B cell (primary cell): ENCODE data around the gene MAP3K5. TPM values are rescaled to one million over a fixed set of nuclear protein-coding genes. Genes with fewer than 3 reads are reported as not detected.

ENCODE experiments used
- ATAC-seq: fragments of 200-7000 bp; cut with Tn5 transposase; one replicate; pipeline ENCODE4 v1.10.0; 2021; ENCODE audit warnings: low read depth, mild to moderate bottlenecking, moderate number of reproducible peaks, moderate library complexity
- CTCF ChIA-PET: fragments of 350-600 bp; sonication (Branson Sonifier 250); formaldehyde crosslinking; loops from one replicate; lab custom pipeline; 2021; ENCODE audit warnings: antibody characterized with exemption, inconsistent platforms; lab: Charles Lee
- POLR2A ChIA-PET: fragments of 350-600 bp; sonication (Branson Sonifier 250); formaldehyde crosslinking; loops from one replicate; lab custom pipeline; 2021; ENCODE audit warnings: antibody characterized with exemption; lab: Charles Lee
- DNase-seq: peaks from one replicate; pipeline ENCODE4 v3.0.0; 2013
- H2AFZ ChIP-seq: 2 replicates; pipeline ENCODE4 v1.6.1; 2012; ENCODE audit warnings: mild to moderate bottlenecking, low read depth, low read length; ENCODE audit not compliant: insufficient read depth, poor library complexity, severe bottlenecking
- H3K27ac ChIP-seq, 2 donors: 1 replicate in 1 of 2; 2 replicates in 1 of 2; pipeline ENCODE4 v1.5.1; 2012 to 2013; ENCODE audit warnings: low read length in 2 of 2, mild to moderate bottlenecking in 2 of 2, moderate library complexity in 1 of 2
- H3K27me3 ChIP-seq, 4 experiments: fragments of 200-600 bp in 1 of 4; sonication (generic) in 1 of 4; replicated peaks in 1 of 4; 1 replicate in 2 of 4; 2 replicates in 2 of 4; pipeline versions ENCODE4 v1.6.1 to v1.7.0; 2013 to 2016; ENCODE audit warnings: low read length in 3 of 4, mild to moderate bottlenecking in 2 of 4, mixed read lengths in 1 of 4, moderate library complexity in 1 of 4; ENCODE audit not compliant: insufficient read depth in 4 of 4, control insufficient read depth in 3 of 4; ENCODE audit errors: control extremely low read depth in 1 of 4
- H3K36me3 ChIP-seq, 2 experiments: replicated peaks in 1 of 2; 1 replicate in 1 of 2; 2 replicates in 1 of 2; pipeline versions ENCODE4 v1.6.1 to v1.7.1; 2013; ENCODE audit warnings: low read length in 1 of 2; ENCODE audit not compliant: insufficient read depth in 2 of 2, control insufficient read depth in 1 of 2; ENCODE audit errors: control extremely low read depth in 1 of 2, extremely low read depth in 1 of 2
- H3K4me1 ChIP-seq, 2 donors: fragments of 200-600 bp in 1 of 2; sonication (generic) in 1 of 2; 1 replicate in 1 of 2; 2 replicates in 1 of 2; pipeline versions ENCODE4 v1.5.1 to v1.6.1; 2013 to 2017; ENCODE audit warnings: low read length in 2 of 2; ENCODE audit not compliant: control insufficient read depth in 2 of 2, insufficient read depth in 2 of 2
- H3K4me2 ChIP-seq: replicated peaks from 2 replicates; pipeline ENCODE3; 2012; ENCODE audit warnings: mild to moderate bottlenecking, low read depth, low read length; ENCODE audit not compliant: poor library complexity, severe bottlenecking
- H3K4me3 ChIP-seq, 5 experiments: fragments of 200-600 bp in 1 of 5; sonication (generic) in 1 of 5; 1 replicate in 3 of 5; 2 replicates in 2 of 5; pipeline versions ENCODE4 v1.5.1 to v1.7.0; 2011 to 2016; ENCODE audit warnings: low read length in 4 of 5, mild to moderate bottlenecking in 4 of 5, low read depth in 2 of 5, control low read depth in 1 of 5, moderate library complexity in 1 of 5; ENCODE audit not compliant: insufficient read depth in 1 of 5; ENCODE audit errors: control extremely low read depth in 1 of 5, extremely low read depth in 1 of 5
- H3K79me2 ChIP-seq: fragments of 200-600 bp; sonication (generic); one replicate; pipeline ENCODE4 v1.6.0; 2016; ENCODE audit warnings: low read length; ENCODE audit not compliant: control insufficient read depth, insufficient read depth
- H3K9ac ChIP-seq: fragments of 200-600 bp; sonication (generic); 2 replicates; pipeline ENCODE4 v1.6.1; 2017; ENCODE audit warnings: mild to moderate bottlenecking, low read length, moderate library complexity
- H3K9me3 ChIP-seq, 3 donors: one replicate each; pipeline versions ENCODE4 v1.6.1 to v1.7.1; 2013; ENCODE audit warnings: low read length in 2 of 3; ENCODE audit not compliant: control insufficient read depth in 2 of 3, insufficient read depth in 1 of 3; ENCODE audit errors: control extremely low read depth in 1 of 3
- H4K20me1 ChIP-seq: 2 replicates; pipeline ENCODE4 v1.6.0; 2012; ENCODE audit warnings: mild to moderate bottlenecking, low read length; ENCODE audit not compliant: insufficient read depth, control insufficient read depth, poor library complexity, severe bottlenecking
- H3K27ac Mint-ChIP-seq: one replicate; pipeline ENCODE4 v1.8.0; 2021; ENCODE audit warnings: mixed read lengths
- H3K27me3 Mint-ChIP-seq: one replicate; pipeline ENCODE4 v1.8.0; 2021; ENCODE audit warnings: mixed read lengths
- H3K4me1 Mint-ChIP-seq: one replicate; pipeline ENCODE4 v1.8.0; 2021; ENCODE audit warnings: mixed read lengths
- H3K4me3 Mint-ChIP-seq: one replicate; pipeline ENCODE4 v1.8.0; 2021; ENCODE audit warnings: mixed read lengths
- H3K9me3 Mint-ChIP-seq: one replicate; pipeline ENCODE4 v1.8.0; 2022; ENCODE audit warnings: mixed read lengths; ENCODE audit not compliant: insufficient read depth
- EZH2 ChIP-seq: IDR thresholded peaks from 2 replicates; pipeline ENCODE4 v1.6.1; 2012; ENCODE audit warnings: borderline replicate concordance, low read depth, mild to moderate bottlenecking, moderate library complexity, low read length; ENCODE audit not compliant: insufficient read depth, poor library complexity, severe bottlenecking
- WGBS: methylation state at CpG from one replicate; pipeline ENCODE4 v1.1.5; 2013; ENCODE audit warnings: missing lambda C conversion rate; ENCODE audit not compliant: insufficient coverage; 5-methylcytosine and 5-hydroxymethylcytosine counted together
- intact Hi-C: fragments of 100-400 bp; cut with micrococcal nuclease; formaldehyde crosslinking; loops from one replicate; pipeline ENCODE4 v1.10.0; 2022
- polyA plus RNA-seq: library from polyadenylated mRNA; depleted of rRNA; stranded (reverse); fragments of >200 nt; gene quantifications from 2 replicates; pipeline ENCODE4 v1.2.3, GENCODE V29; 2012
- total RNA-seq, 2 donors: library from RNA; stranded (reverse); fragments of 120-200 nt in 1 of 2; gene quantifications; 1 replicate in 1 of 2; 2 replicates in 1 of 2; pipeline versions ENCODE4 v1.2.3 to v1.2.4, GENCODE V29; 2013 to 2022
- TF ChIP-seq, protein P1 (sequence below): fragments of 200-600 bp; IDR thresholded peaks from one replicate; pipeline ENCODE4 v1.8.0; 2022; ENCODE audit warnings: antibody characterized with exemption, mild to moderate bottlenecking

The MAP3K5 gene
- total and polyA plus RNA-seq, 2 donors (not counting 1 experiment from before 2014, with no cell fraction given) = 5.7 to 34.1 TPM

- WGBS = 80% methylated on average over 1 of the region's 4 CpGs
- Mint-ChIP-seq H3K27me3 (peaks cover 43% of the 10 kb centered on the region), H3K27ac (no peak overlapping the region), H3K4me1 (peaks cover 16% of the 10 kb centered on the region), H3K9me3 (no peaks in the 10 kb centered on the region), H3K4me3 (no peak overlapping the region)
- Histone ChIP-seq H3K4me1 (peaks cover 12 to 13% of the 10 kb centered on the region in 2 donors), H3K9me3 (no peaks in the 10 kb centered on the region), H3K4me3 (no peak overlapping the region), H3K27ac (no peak overlapping the region), H4K20me1 (no peaks in the 10 kb centered on the region), H3K27me3 (peaks cover 0 to 11% (median 6%) of the 10 kb centered on the region in 4 experiments), H2AFZ (no peak overlapping the region), H3K9ac (no peak overlapping the region), H3K4me2 (no peak overlapping the region), H3K79me2 (no peaks in the 10 kb centered on the region), H3K36me3 (no peaks in the 10 kb centered on the region)
- DNase-seq = no peak
- POLR2A ChIA-PET = no interaction called here
- no peak for TF ChIP-seq EZH2
- TF ChIP-seq, protein P1, sequence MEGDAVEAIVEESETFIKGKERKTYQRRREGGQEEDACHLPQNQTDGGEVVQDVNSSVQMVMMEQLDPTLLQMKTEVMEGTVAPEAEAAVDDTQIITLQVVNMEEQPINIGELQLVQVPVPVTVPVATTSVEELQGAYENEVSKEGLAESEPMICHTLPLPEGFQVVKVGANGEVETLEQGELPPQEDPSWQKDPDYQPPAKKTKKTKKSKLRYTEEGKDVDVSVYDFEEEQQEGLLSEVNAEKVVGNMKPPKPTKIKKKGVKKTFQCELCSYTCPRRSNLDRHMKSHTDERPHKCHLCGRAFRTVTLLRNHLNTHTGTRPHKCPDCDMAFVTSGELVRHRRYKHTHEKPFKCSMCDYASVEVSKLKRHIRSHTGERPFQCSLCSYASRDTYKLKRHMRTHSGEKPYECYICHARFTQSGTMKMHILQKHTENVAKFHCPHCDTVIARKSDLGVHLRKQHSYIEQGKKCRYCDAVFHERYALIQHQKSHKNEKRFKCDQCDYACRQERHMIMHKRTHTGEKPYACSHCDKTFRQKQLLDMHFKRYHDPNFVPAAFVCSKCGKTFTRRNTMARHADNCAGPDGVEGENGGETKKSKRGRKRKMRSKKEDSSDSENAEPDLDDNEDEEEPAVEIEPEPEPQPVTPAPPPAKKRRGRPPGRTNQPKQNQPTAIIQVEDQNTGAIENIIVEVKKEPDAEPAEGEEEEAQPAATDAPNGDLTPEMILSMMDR = no peak
- CTCF ChIA-PET = no interaction called here
- intact Hi-C loops = no loop called here
- no peak for ATAC-seq
Observed at GRCh38 chr6:136523196-136523595, 269.1 kb downstream of the MAP3K5 start.

DNA sequence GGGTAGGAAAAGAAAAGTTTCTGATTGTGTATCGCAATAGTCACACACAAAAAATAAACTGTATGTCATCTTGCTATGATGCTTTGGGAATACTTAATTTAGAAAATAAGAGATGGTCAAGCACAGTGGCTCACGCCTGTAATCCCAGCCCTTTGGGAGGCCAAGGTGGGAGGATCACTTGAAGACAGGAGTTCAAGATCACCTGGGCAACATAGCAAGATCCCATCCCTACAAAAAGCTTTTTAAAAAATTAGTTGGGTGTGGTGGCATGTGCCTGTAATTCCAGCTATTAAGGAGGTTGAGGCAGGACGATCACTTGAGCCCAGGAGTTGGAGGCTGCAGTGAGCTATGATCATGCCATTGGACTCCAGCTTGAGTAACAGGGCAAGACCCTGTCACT is 269.6 kb downstream of the MAP3K5 start:
- H2AFZ ChIP-seq = no peak overlapping the region
- Mint-ChIP-seq H3K9me3 (no peaks in the 10 kb centered on the region), H3K4me3 (no peak overlapping the region), H3K4me1 (peaks cover 16% of the 10 kb centered on the region), H3K27ac (no peak overlapping the region), H3K27me3 (peaks cover 42% of the 10 kb centered on the region)
- CTCF ChIA-PET = no interaction called here
- WGBS = 83% methylated on average over 1 of the region's 3 CpGs
- H3K4me3 ChIP-seq = no peak overlapping the region
- DNase-seq (no peak), ATAC-seq (no peak)
- H3K36me3 ChIP-seq = no peaks in the 10 kb centered on the region
- TF ChIP-seq, protein P1 = no peak
- no peak for TF ChIP-seq EZH2
- H3K4me2 ChIP-seq = no peak overlapping the region
- intact Hi-C loops = no loop called here
- H3K9me3 ChIP-seq = no peaks in the 10 kb centered on the region
- H3K27me3 ChIP-seq = peaks cover 0 to 11% (median 6%) of the 10 kb centered on the region in 4 experiments
- H3K4me1 ChIP-seq = peaks cover 12 to 13% of the 10 kb centered on the region in 2 donors
- H3K79me2 ChIP-seq = no peaks in the 10 kb centered on the region
- H3K9ac ChIP-seq = no peak overlapping the region
- no peaks in the 10 kb centered on the region for H4K20me1 ChIP-seq
- POLR2A ChIA-PET = no interaction called here
- H3K27ac ChIP-seq = no peak overlapping the region
